Neural cell (in vitro differentiated cells): Measurements from ENCODE around the gene SNX2. TPM values are rescaled to one million over a fixed set of nuclear protein-coding genes. Genes with fewer than 3 reads are reported as not detected.

Source experiments
- H2AFZ ChIP-seq: fragments of 200-600, 300-800 bp; sonication (generic), shearing (Covaris generic); 2 replicates; pipeline ENCODE4 v1.6.0; 2014; ENCODE audit warnings: low read depth, mild to moderate bottlenecking, antibody characterized with exemption, low read length, moderate library complexity
- H3F3A ChIP-seq: fragments of 200-600 bp; shearing (Covaris generic); 2 replicates; pipeline ENCODE4 v1.6.1; 2016; ENCODE audit warnings: mild to moderate bottlenecking, moderate library complexity, mixed read lengths, antibody characterized with exemption, low read length; ENCODE audit not compliant: insufficient read depth, poor library complexity, severe bottlenecking
- H3K27ac ChIP-seq: fragments of 200-600, 300-800 bp; sonication (generic), shearing (Covaris generic); 2 replicates; pipeline ENCODE4 v1.5.1; 2014; ENCODE audit warnings: mild to moderate bottlenecking, low read length, moderate library complexity
- H3K27me3 ChIP-seq: fragments of 300-800, 200-600 bp; sonication (generic), shearing (Covaris generic); 2 replicates; pipeline ENCODE4 v1.6.0; 2014; ENCODE audit warnings: mild to moderate bottlenecking, low read depth, low read length, moderate library complexity; ENCODE audit not compliant: insufficient read depth
- H3K36me3 ChIP-seq: fragments of 300-800, 200-600 bp; sonication (generic), shearing (Covaris generic); 2 replicates; pipeline ENCODE4 v1.5.1; 2014; ENCODE audit warnings: mild to moderate bottlenecking, antibody characterized with exemption, low read length, moderate library complexity; ENCODE audit not compliant: insufficient read depth
- H3K4me2 ChIP-seq: fragments of 300-800, 200-600 bp; sonication (generic), shearing (Covaris generic); 2 replicates; pipeline ENCODE4 v1.6.0; 2014; ENCODE audit warnings: mild to moderate bottlenecking, low read length
- H3K4me3 ChIP-seq: fragments of 300-800, 200-600 bp; sonication (generic), shearing (Covaris generic); 2 replicates; pipeline ENCODE4 v1.5.1; 2014; ENCODE audit warnings: mild to moderate bottlenecking, low read length, moderate library complexity
- H3K79me2 ChIP-seq: fragments of 200-600 bp; shearing (Covaris generic); replicated peaks from 2 replicates; pipeline ENCODE4 v1.6.0; 2014; ENCODE audit warnings: mild to moderate bottlenecking, low read length, moderate library complexity; ENCODE audit not compliant: insufficient read depth
- H3K9ac ChIP-seq: fragments of 300-800, 200-600 bp; sonication (generic), shearing (Covaris generic); 2 replicates; pipeline ENCODE4 v1.6.1; 2016; ENCODE audit warnings: mild to moderate bottlenecking, low read length, mixed read lengths
- H3K9me2 ChIP-seq: fragments of 200-600 bp; shearing (Covaris generic); 2 replicates; pipeline ENCODE4 v1.6.1; 2016; ENCODE audit warnings: mild to moderate bottlenecking, low read length, mixed read lengths; ENCODE audit not compliant: insufficient read depth
- H3K9me3 ChIP-seq: fragments of 200-600, 300-800 bp; sonication (generic), shearing (Covaris generic); 2 replicates; pipeline ENCODE4 v1.6.1; 2016; ENCODE audit warnings: mild to moderate bottlenecking, mixed run types, low read length, moderate library complexity, mixed read lengths
- H4K20me1 ChIP-seq: fragments of 200-600 bp; shearing (Covaris generic); 2 replicates; pipeline ENCODE4 v1.6.1; 2016; ENCODE audit warnings: mild to moderate bottlenecking, mixed run types; ENCODE audit not compliant: insufficient read depth
- CTCF ChIP-seq: fragments of 450-650 bp; IDR thresholded peaks from 2 replicates; pipeline ENCODE4 v1.5.1; 2014; ENCODE audit warnings: antibody characterized with exemption, mild to moderate bottlenecking, moderate library complexity; ENCODE audit not compliant: poor library complexity, severe bottlenecking
- EP300 ChIP-seq: fragments of 450-650 bp; conservative IDR thresholded peaks from 2 replicates; pipeline ENCODE4 v1.6.1; 2014; ENCODE audit warnings: antibody characterized with exemption, mild to moderate bottlenecking, moderate library complexity; ENCODE audit not compliant: poor library complexity, severe bottlenecking
- EZH2 ChIP-seq: fragments of 200-600, 300-800 bp; shearing (Covaris generic), sonication (generic); IDR thresholded peaks from 2 replicates; pipeline ENCODE4 v1.6.1; 2014; ENCODE audit warnings: antibody characterized with exemption, low read length, borderline replicate concordance, mild to moderate bottlenecking; ENCODE audit not compliant: insufficient read depth, poor library complexity, severe bottlenecking
- MXI1 ChIP-seq: fragments of 450-650 bp; conservative IDR thresholded peaks from 2 replicates; pipeline ENCODE4 v1.6.1; 2014; ENCODE audit warnings: antibody characterized with exemption, mild to moderate bottlenecking; ENCODE audit not compliant: poor library complexity, severe bottlenecking
- POLR2AphosphoS5 ChIP-seq: IDR thresholded peaks from 2 replicates; pipeline ENCODE4 v1.6.1; 2012
- RAD21 ChIP-seq: fragments of 450-650 bp; conservative IDR thresholded peaks from 2 replicates; pipeline ENCODE4 v1.6.1; 2014; ENCODE audit warnings: antibody characterized with exemption, mild to moderate bottlenecking, moderate library complexity
- SMC3 ChIP-seq: fragments of 450-650 bp; conservative IDR thresholded peaks from 2 replicates; pipeline ENCODE4 v1.6.1; 2014; ENCODE audit warnings: antibody characterized with exemption, mild to moderate bottlenecking, moderate library complexity; ENCODE audit not compliant: poor library complexity
- TAF1 ChIP-seq: IDR thresholded peaks from 2 replicates; pipeline ENCODE4 v1.6.1; 2012; ENCODE audit warnings: low read depth
- polyA plus RNA-seq: library from polyadenylated mRNA; depleted of rRNA; stranded (reverse); fragments of >200 nt; gene quantifications from 2 replicates; pipeline ENCODE4 v1.2.3, GENCODE V29; 2014
- TF ChIP-seq, protein P1 (sequence below): IDR thresholded peaks from 2 replicates; pipeline ENCODE4 v1.6.1; 2012; ENCODE audit warnings: borderline replicate concordance

The SNX2 gene
- polyA plus RNA-seq, 1 donor from 2014 or later = 36.1 TPM

- Histone ChIP-seq H3K9me3 (no peaks in the 10 kb centered on the region), H3K9me2 (no peaks in the 10 kb centered on the region), H3K4me3 (no peak overlapping the region), H4K20me1 (no peaks in the 10 kb centered on the region), H2AFZ (no peak overlapping the region), H3K36me3 (no peaks in the 10 kb centered on the region), H3K27ac (no peak overlapping the region), H3F3A (no peaks in the 10 kb centered on the region), H3K9ac (no peak overlapping the region), H3K27me3 (no peaks in the 10 kb centered on the region), H3K79me2 (peaks cover 42% of the 10 kb centered on the region), H3K4me2 (no peak overlapping the region)
- TF ChIP-seq POLR2AphosphoS5 (no peak), EP300 (no peak), SMC3 (no peak), MXI1 (no peak), RAD21 (no peak), EZH2 (no peak), TAF1 (no peak), CTCF (no peak)
- TF ChIP-seq, protein P1, sequence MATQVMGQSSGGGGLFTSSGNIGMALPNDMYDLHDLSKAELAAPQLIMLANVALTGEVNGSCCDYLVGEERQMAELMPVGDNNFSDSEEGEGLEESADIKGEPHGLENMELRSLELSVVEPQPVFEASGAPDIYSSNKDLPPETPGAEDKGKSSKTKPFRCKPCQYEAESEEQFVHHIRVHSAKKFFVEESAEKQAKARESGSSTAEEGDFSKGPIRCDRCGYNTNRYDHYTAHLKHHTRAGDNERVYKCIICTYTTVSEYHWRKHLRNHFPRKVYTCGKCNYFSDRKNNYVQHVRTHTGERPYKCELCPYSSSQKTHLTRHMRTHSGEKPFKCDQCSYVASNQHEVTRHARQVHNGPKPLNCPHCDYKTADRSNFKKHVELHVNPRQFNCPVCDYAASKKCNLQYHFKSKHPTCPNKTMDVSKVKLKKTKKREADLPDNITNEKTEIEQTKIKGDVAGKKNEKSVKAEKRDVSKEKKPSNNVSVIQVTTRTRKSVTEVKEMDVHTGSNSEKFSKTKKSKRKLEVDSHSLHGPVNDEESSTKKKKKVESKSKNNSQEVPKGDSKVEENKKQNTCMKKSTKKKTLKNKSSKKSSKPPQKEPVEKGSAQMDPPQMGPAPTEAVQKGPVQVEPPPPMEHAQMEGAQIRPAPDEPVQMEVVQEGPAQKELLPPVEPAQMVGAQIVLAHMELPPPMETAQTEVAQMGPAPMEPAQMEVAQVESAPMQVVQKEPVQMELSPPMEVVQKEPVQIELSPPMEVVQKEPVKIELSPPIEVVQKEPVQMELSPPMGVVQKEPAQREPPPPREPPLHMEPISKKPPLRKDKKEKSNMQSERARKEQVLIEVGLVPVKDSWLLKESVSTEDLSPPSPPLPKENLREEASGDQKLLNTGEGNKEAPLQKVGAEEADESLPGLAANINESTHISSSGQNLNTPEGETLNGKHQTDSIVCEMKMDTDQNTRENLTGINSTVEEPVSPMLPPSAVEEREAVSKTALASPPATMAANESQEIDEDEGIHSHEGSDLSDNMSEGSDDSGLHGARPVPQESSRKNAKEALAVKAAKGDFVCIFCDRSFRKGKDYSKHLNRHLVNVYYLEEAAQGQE = no peak
Observed at GRCh38 chr5:122785294-122785693, 10.4 kb downstream of the SNX2 start.

DNA sequence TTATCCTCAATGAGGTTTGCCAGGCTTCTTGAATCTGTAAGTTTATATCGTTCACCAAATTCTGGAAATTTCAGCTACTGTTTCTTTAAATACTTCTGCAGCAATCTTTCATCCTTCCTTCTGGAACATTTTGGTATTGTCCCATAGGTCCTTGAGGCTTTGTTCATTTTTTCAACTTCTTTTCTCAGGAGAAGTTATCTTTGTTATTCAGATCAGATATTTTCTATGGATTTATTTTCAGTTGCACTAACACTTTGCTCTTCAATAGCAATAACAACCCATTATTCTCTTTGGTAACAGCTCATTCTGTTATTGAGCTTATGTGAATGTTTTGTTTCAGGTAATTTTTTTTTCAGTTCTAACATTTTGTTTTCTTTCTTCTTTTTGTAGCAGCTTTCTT, 13.5 kb downstream of the SNX2 start:
- no peak overlapping the region for H2AFZ ChIP-seq
- H3K9me2 ChIP-seq = no peaks in the 10 kb centered on the region
- H3K36me3 ChIP-seq = no peaks in the 10 kb centered on the region
- TF ChIP-seq TAF1 (no peak), POLR2AphosphoS5 (no peak), RAD21 (no peak), EP300 (no peak), SMC3 (no peak), CTCF (no peak), MXI1 (no peak), EZH2 (no peak)
- TF ChIP-seq, protein P1 = no peak
- peaks cover 37% of the 10 kb centered on the region for H3K79me2 ChIP-seq
- no peaks in the 10 kb centered on the region for H3F3A ChIP-seq
- no peak overlapping the region for H3K9ac ChIP-seq
- no peaks in the 10 kb centered on the region for H4K20me1 ChIP-seq
- H3K27ac ChIP-seq = no peak overlapping the region
- H3K27me3 ChIP-seq = no peaks in the 10 kb centered on the region
- H3K4me2 ChIP-seq = no peak overlapping the region
- no peaks in the 10 kb centered on the region for H3K9me3 ChIP-seq
- no peak overlapping the region for H3K4me3 ChIP-seq
